HCT116 (cell line): ENCODE results near the gene CYB5A.

Experiments
- CTCF ChIP-seq, 3 experiments: fragments of 200-600 bp in 1 of 3; sonication (generic) in 1 of 3; IDR thresholded peaks in 2 of 3; conservative IDR thresholded peaks in 1 of 3; 2 replicates each; pipeline ENCODE4 v1.5.1; 2012 to 2017; ENCODE audit warnings: low read depth in 2 of 3, low read length in 2 of 3, antibody characterized with exemption in 1 of 3, borderline replicate concordance in 1 of 3, control low read depth in 1 of 3, mild to moderate bottlenecking in 1 of 3, mixed read lengths in 1 of 3, mixed run types in 1 of 3, moderate library complexity in 1 of 3; ENCODE audit not compliant: insufficient read depth in 1 of 3
- TCF7L2 ChIP-seq: IDR thresholded peaks from 2 replicates; pipeline ENCODE4 v1.7.0; 2011; ENCODE audit warnings: borderline replicate concordance, inconsistent platforms; ENCODE audit not compliant: insufficient read depth, insufficient read length; ENCODE audit errors: extremely low read depth

GRCh38 chr18:74222710-74223494 is 68.9 kb downstream of the CYB5A start:
- no peak for TF ChIP-seq TCF7L2
- TF ChIP-seq CTCF (IDR thresholded peaks at IDR 0.05 in 2 of 3, conservative IDR thresholded peaks at IDR 0.05 in 1 of 3; ENCODE audit: borderline replicate concordance in 1 of 3, insufficient read depth in 1 of 3, low read depth in 2 of 3, low read length in 2 of 3) = no peak
